ENCODE data around the gene TMEM183A. TPM values are rescaled to one million over a fixed set of nuclear protein-coding genes. Genes with fewer than 3 reads are reported as not detected.
"Not testable (repeated sequence)": the region's sequence is repeated elsewhere in the genome, so short reads cannot be mapped to it uniquely, and the experiment has no call there.

Gene TMEM183A
- total RNA-seq, 2 experiments from 2014 or later = 75.7 to 78.7 TPM

DNA sequence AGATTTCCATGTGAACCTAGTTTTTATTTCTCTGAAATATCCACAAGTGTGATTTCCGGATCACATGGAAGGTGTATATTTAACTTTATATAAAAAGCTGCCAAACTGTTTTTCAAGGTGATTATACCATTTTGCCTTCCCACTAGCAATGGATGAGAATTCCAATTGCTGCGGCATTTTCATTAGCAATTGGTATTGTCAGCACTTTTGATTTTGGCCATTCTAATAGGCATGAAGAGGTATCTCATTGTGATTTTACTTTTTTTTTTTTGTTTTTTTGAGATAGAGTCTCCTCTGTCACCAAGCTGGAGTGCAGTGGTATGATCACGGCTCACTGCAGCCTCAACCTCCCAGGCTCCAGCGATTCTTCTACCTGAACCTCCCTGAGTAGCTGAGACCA is 35.1 kb upstream of the TMEM183A start:
- CTCF ChIA-PET = interaction anchor here (0.9 to 1.5 kb wide), 4 partner anchors 12 to 45 kb away, joined by 3 read pairs; partner anchors contain the start of gene KLHL12
- Mint-ChIP-seq H3K27ac (no peak overlapping the region), H3K9me3 (ENCODE audit: low read depth) (no peaks in the 10 kb centered on the region), H3K27me3 (peaks cover 21% of the 10 kb centered on the region), H3K4me3 (no peak overlapping the region), H3K36me3 (no peaks in the 10 kb centered on the region), H3K4me1 (peaks cover 17% of the 10 kb centered on the region)
- DNase-seq = no peak
- no peak for ATAC-seq

- CTCF ChIA-PET = no interaction called here
- Mint-ChIP-seq H3K9me3 (ENCODE audit: low read depth) (no peaks in the 10 kb centered on the region), H3K36me3 (no peaks in the 10 kb centered on the region), H3K4me3 (no peak overlapping the region), H3K27ac (no peak overlapping the region), H3K4me1 (no peaks in the 10 kb centered on the region), H3K27me3 (peaks cover 45% of the 10 kb centered on the region)
- ATAC-seq (no peak), DNase-seq (no peak)
Measured at GRCh38 chr1:202974856-202975255, 32.3 kb upstream of the TMEM183A start.

GRCh38 chr1:202976633-202977032 is 30.5 kb upstream of the TMEM183A start:
- Mint-ChIP-seq H3K9me3 (ENCODE audit: low read depth) (no peaks in the 10 kb centered on the region), H3K27ac (no peak overlapping the region), H3K4me3 (no peak overlapping the region), H3K27me3 (peaks cover 50% of the 10 kb centered on the region), H3K4me1 (no peaks in the 10 kb centered on the region), H3K36me3 (no peaks in the 10 kb centered on the region)
- ATAC-seq (no peak), DNase-seq (no peak)
- CTCF ChIA-PET = no interaction called here

- peaks cover 45% of the 10 kb centered on the region for H3K27me3 Mint-ChIP-seq
- CTCF ChIA-PET = interaction anchor here (0.8 to 1.2 kb wide), 3 partner anchors 9 to 21 kb away, joined by 4 to 5 read pairs (median 4); no protein-coding TSS in a partner anchor
- H3K36me3 Mint-ChIP-seq = no peaks in the 10 kb centered on the region
- no peaks in the 10 kb centered on the region for H3K9me3 Mint-ChIP-seq (ENCODE audit: low read depth)
- DNase-seq (no peak), ATAC-seq (no peak)
- peaks cover 3% of the 10 kb centered on the region for H3K4me1 Mint-ChIP-seq
- H3K4me3 Mint-ChIP-seq = no peak overlapping the region
- no peak overlapping the region for H3K27ac Mint-ChIP-seq
Measured at GRCh38 chr1:202979459-202979858, 27.7 kb upstream of the TMEM183A start.

DNA sequence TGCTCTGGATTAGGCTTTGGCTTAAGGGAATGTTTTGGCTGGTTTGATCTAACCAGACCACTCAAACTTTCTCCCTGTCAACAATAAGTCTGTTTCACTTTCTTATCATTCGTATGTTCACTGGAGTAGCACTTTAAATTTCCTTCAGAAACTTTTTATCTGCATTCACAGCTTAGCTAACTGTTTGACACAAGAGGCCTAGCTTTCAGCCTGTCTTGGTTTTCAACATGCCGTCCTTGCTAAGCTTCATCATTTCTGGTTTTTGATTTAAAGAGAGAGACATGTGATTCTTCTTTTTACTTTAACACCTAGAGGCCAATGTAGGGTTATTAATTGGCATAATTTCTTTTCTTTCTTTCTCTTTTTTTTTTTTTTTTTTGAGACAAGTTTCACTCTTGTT is 25.2 kb upstream of the TMEM183A start:
- Mint-ChIP-seq H3K9me3 (ENCODE audit: low read depth) (no peaks in the 10 kb centered on the region), H3K4me1 (peaks cover 5% of the 10 kb centered on the region), H3K36me3 (no peaks in the 10 kb centered on the region), H3K27me3 (peaks cover 38% of the 10 kb centered on the region), H3K27ac (no peak overlapping the region), H3K4me3 (no peak overlapping the region)
- CTCF ChIA-PET = interaction anchor here (1.2 to 1.5 kb wide), 3 partner anchors 9 to 107 kb away, joined by 3 read pairs; no protein-coding TSS in a partner anchor
- ATAC-seq = no peak
- no peak for DNase-seq

DNA sequence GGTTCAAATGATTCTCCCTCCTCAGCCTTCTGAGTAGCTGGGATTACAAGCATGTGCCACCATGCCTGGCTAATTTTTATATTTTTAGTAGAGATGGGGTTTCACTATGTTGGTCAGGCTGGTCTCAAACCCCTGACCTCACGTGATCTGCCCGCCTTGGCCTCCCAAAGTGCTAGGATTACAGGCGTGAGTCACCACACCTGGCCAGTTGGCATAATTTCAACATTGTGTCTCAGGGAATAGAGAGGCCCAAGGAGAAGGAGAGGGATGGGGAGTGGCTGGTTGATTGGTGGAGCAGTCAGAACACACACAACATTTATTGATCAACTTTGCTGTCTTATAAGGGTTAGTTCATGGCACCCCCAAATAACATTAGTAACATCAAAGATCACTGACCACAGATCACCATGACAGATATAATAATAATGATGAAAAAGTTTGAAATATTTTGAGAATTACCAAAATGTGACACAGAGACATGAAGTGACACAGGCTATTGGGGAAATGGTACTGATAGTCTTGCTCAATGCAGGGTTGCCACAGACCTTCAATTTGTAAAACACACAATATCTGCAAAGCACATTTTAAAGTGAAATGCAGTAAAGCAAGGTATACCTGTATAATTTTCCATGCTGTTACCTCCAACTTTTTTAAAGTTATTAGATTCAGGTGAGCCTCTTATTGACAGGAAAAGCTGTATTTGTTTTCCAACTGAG is 24.3 kb upstream of the TMEM183A start:
- Mint-ChIP-seq H3K4me1 (peaks cover 5% of the 10 kb centered on the region), H3K9me3 (ENCODE audit: low read depth) (no peaks in the 10 kb centered on the region), H3K36me3 (no peaks in the 10 kb centered on the region), H3K27me3 (peaks cover 35% of the 10 kb centered on the region), H3K4me3 (no peak overlapping the region), H3K27ac (no peak overlapping the region)
- DNase-seq (no peak), ATAC-seq (no peak)
- CTCF ChIA-PET = interaction anchor here (0.7 kb wide), 1 partner anchor 39 kb away, joined by 3 read pairs; no protein-coding TSS in a partner anchor

DNA sequence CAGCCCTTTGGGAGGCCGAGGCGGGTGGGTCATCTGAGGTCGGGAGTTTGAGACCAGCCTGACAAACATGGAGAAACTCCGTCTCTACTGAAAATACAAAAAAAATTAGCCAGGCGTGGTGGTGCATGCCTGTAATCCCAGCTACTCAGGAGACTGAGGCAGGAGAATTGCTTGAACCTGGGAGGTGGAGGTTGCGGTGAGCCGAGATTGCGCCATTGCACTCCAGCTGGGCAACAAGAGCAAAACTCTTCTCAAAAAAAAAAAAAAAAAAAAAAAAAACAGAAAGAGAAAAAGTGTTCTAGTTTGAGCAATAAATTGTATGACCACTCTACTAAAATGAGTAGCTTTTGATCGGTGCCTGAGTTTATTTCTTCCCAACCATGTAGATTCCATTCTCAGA is 21.1 kb upstream of the TMEM183A start:
- peaks cover 30% of the 10 kb centered on the region for H3K27me3 Mint-ChIP-seq
- H3K27ac Mint-ChIP-seq; DNase-seq; ATAC-seq; H3K36me3 Mint-ChIP-seq; H3K9me3 Mint-ChIP-seq (ENCODE audit: low read depth); H3K4me1 Mint-ChIP-seq; H3K4me3 Mint-ChIP-seq: not testable (repeated sequence)
- CTCF ChIA-PET = interaction anchor here (0.7 to 1.5 kb wide), 2 partner anchors 14 to 78 kb away, joined by 3 to 6 read pairs; no protein-coding TSS in a partner anchor

- H3K27me3 Mint-ChIP-seq = peaks cover 41% of the 10 kb centered on the region
- H3K4me1 Mint-ChIP-seq = peaks cover 2% of the 10 kb centered on the region
- no peaks in the 10 kb centered on the region for H3K9me3 Mint-ChIP-seq (ENCODE audit: low read depth)
- CTCF ChIA-PET = interaction anchor here (1.6 kb wide), 1 partner anchor 8 kb away, joined by 5 read pairs; no protein-coding TSS in a partner anchor
- H3K27ac Mint-ChIP-seq = no peak overlapping the region
- no peak for DNase-seq
- ATAC-seq = no peak
- no peaks in the 10 kb centered on the region for H3K36me3 Mint-ChIP-seq
- no peak overlapping the region for H3K4me3 Mint-ChIP-seq
Measured at GRCh38 chr1:202987255-202987654, 19.9 kb upstream of the TMEM183A start.

GRCh38 chr1:202987922-202988583 is 19.1 kb upstream of the TMEM183A start:
- CTCF ChIA-PET = interaction anchor here (0.9 to 1.6 kb wide), 2 partner anchors 9 kb away, joined by 3 to 5 read pairs; no protein-coding TSS in a partner anchor
- no peak for ATAC-seq
- no peaks in the 10 kb centered on the region for H3K9me3 Mint-ChIP-seq (ENCODE audit: low read depth)

DNA sequence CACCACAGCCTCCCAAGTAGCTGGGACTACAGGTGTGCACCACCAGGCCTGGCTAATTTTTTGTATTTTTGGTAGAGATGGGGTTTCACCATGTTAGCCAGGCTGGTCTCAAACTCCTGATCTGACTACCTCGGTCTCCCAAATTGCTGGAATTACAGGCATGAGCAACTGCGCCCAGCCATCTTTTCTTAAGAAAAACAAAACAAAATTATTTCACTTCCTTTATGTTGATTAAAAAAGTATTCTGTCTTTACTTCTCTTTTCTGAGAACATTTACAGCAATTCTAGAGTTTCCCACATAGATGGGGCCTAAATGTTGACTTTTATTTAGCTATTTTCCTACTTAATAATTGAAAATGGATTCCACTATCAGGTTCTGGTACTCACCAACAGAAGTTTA is 17.3 kb upstream of the TMEM183A start:
- DNase-seq (no peak), ATAC-seq (no peak)
- H3K36me3 Mint-ChIP-seq = no peaks in the 10 kb centered on the region
- H3K27ac Mint-ChIP-seq = no peak overlapping the region
- H3K4me1 Mint-ChIP-seq = peaks cover 2% of the 10 kb centered on the region
- no peaks in the 10 kb centered on the region for H3K9me3 Mint-ChIP-seq (ENCODE audit: low read depth)
- CTCF ChIA-PET = interaction anchor here (1.0 to 1.3 kb wide), 2 partner anchors 10 to 62 kb away, joined by 3 to 4 read pairs; no protein-coding TSS in a partner anchor
- peaks cover 59% of the 10 kb centered on the region for H3K27me3 Mint-ChIP-seq
- no peak overlapping the region for H3K4me3 Mint-ChIP-seq

More at GRCh38 chr1:202987922-202988583, 19.1 kb upstream of the TMEM183A start:
- H3K36me3 Mint-ChIP-seq = no peaks in the 10 kb centered on the region
- no peak overlapping the region for H3K4me3 Mint-ChIP-seq
- DNase-seq = no peak
- H3K4me1 Mint-ChIP-seq = peaks cover 2% of the 10 kb centered on the region
- H3K27me3 Mint-ChIP-seq = peaks cover 43% of the 10 kb centered on the region
- H3K27ac Mint-ChIP-seq = no peak overlapping the region

GRCh38 chr1:202991112-202991511 is 16.1 kb upstream of the TMEM183A start:
- peaks cover 71% of the 10 kb centered on the region for H3K27me3 Mint-ChIP-seq
- H3K4me1 Mint-ChIP-seq = no peaks in the 10 kb centered on the region
- H3K27ac Mint-ChIP-seq = no peak overlapping the region
- H3K4me3 Mint-ChIP-seq = no peak overlapping the region
- ATAC-seq = no peak
- no peaks in the 10 kb centered on the region for H3K36me3 Mint-ChIP-seq
- DNase-seq = no peak
- no peaks in the 10 kb centered on the region for H3K9me3 Mint-ChIP-seq (ENCODE audit: low read depth)
- CTCF ChIA-PET = interaction anchor here (0.8 kb wide), 1 partner anchor 23 kb away, joined by 3 read pairs; no protein-coding TSS in a partner anchor

DNA sequence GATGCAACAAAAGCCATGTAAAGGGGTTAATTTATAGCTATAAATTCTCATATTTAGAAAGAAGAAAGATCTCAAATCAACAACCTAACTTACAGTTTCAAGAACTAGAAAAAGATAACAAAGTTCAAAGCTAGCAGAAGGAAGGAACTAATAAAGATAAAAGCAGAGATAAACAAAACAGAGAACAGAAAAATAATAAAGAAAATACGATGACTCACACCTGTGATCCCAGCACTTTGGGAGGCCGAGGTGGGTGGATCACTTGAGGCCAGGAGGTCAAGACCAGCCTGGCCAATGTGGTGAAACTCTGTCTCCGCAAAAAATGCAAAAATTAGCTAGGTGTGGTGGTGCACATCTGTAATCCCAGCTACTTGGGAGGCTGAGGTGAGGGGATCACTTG is 12.4 kb upstream of the TMEM183A start:
- peaks cover 77% of the 10 kb centered on the region for H3K27me3 Mint-ChIP-seq
- ATAC-seq (no peak), DNase-seq (no peak)
- no peak overlapping the region for H3K4me3 Mint-ChIP-seq
- CTCF ChIA-PET = interaction anchor here (1.3 to 3.9 kb wide), 3 partner anchors 10 to 67 kb away, joined by 3 to 14 read pairs (median 9); partner anchors contain the start of gene KLHL12
- H3K27ac Mint-ChIP-seq = no peak overlapping the region
- peaks cover 9% of the 10 kb centered on the region for H3K4me1 Mint-ChIP-seq
- no peaks in the 10 kb centered on the region for H3K36me3 Mint-ChIP-seq
- H3K9me3 Mint-ChIP-seq (ENCODE audit: low read depth) = no peaks in the 10 kb centered on the region

Measured in activated CD8-positive, alpha-beta memory T cell treated with anti-CD3 and anti-CD28 coated beads, Interleukin-2, amount 10 ng/mL, durations not matched to agents 7 days and 5 days (primary cell).